Peyer's patch (tissue), 4 donors: ENCODE data around the gene F5. TPM values are rescaled to one million over a fixed set of nuclear protein-coding genes. Genes with fewer than 3 reads are reported as not detected.

ENCODE experiments used
- DNase-seq, 3 donors: peaks; one replicate each; pipeline ENCODE4 v3.0.0-alpha.2; 2017 to 2019
- H3K27ac ChIP-seq, 4 donors: fragments of 200-600 bp; sonication (generic); one replicate each; pipeline ENCODE4 v1.5.1; 2016 to 2019
- H3K27me3 ChIP-seq, 2 donors: fragments of 200-600 bp; sonication (generic); one replicate each; pipeline ENCODE4 v1.5.1; 2019
- H3K36me3 ChIP-seq, 3 donors: fragments of 200-600 bp; sonication (generic); one replicate each; pipeline ENCODE4 v1.5.1; 2016 to 2019
- H3K4me1 ChIP-seq, 4 donors: fragments of 200-600 bp; sonication (generic); one replicate each; pipeline ENCODE4 v1.5.1; 2016 to 2019
- H3K4me3 ChIP-seq, 4 donors: fragments of 200-600 bp; sonication (generic); 1 replicate in 3 of 4; 2 replicates in 1 of 4; pipeline ENCODE4 v1.5.1; 2016 to 2019; ENCODE audit warnings: mild to moderate bottlenecking in 1 of 4
- H3K9me3 ChIP-seq, 4 donors: fragments of 200-600 bp; sonication (generic); one replicate each; pipeline ENCODE4 v1.5.1; 2016 to 2019; ENCODE audit warnings: mild to moderate bottlenecking in 1 of 4
- CTCF ChIP-seq, 6 experiments: fragments of 450-650 bp in 4 of 6; fragments of 200-600 bp in 2 of 6; sonication (generic) in 1 of 6; IDR thresholded peaks; one replicate each; pipeline ENCODE4 v1.5.1; 2017 to 2019; ENCODE audit warnings: antibody characterized with exemption in 6 of 6, mild to moderate bottlenecking in 3 of 6, moderate library complexity in 1 of 6
- POLR2A ChIP-seq, 2 donors: fragments of 450-650 bp; IDR thresholded peaks; one replicate each; pipeline ENCODE4 v1.5.1; 2017; ENCODE audit warnings: antibody characterized with exemption in 2 of 2, mild to moderate bottlenecking in 2 of 2, moderate library complexity in 2 of 2
- total RNA-seq, 4 donors: library from RNA; depleted of rRNA; stranded (reverse); fragments of >200 nt; gene quantifications; one replicate each; pipeline ENCODE4 v1.1.0, GENCODE V29; 2016

F5 gene
- total RNA-seq, 4 donors from 2014 or later, result 0.18 to 0.80 (median 0.28) TPM; not detected in 1

- no peaks in the 10 kb centered on the region for H3K9me3 ChIP-seq
- peaks cover 0 to 3% (median 0%) of the 10 kb centered on the region in 4 donors for H3K4me1 ChIP-seq
- TF ChIP-seq POLR2A (IDR thresholded peaks at IDR 0.05), result no peak
- no peak for TF ChIP-seq CTCF (IDR thresholded peaks at IDR 0.05)
- peak overlapping the region in 3 of 4 donors; percentile 19 to 28 (median 26) for H3K4me3 ChIP-seq
- H3K27me3 ChIP-seq, result no peaks in the 10 kb centered on the region
- peak overlapping the region in 1 of 4 donors; percentile 1 for H3K27ac ChIP-seq
- no peaks in the 10 kb centered on the region for H3K36me3 ChIP-seq
- DNase-seq, result no peak
Measured at GRCh38 chr1:169586067-169586394, 250 bp downstream of the F5 start.

GRCh38 chr1:169585181-169585580, 1.1 kb downstream of the F5 start:
- no peak overlapping the region for H3K27ac ChIP-seq
- no peaks in the 10 kb centered on the region for H3K9me3 ChIP-seq
- peaks cover 0 to 3% (median 0%) of the 10 kb centered on the region in 4 donors for H3K4me1 ChIP-seq
- no peak overlapping the region for H3K4me3 ChIP-seq
- no peaks in the 10 kb centered on the region for H3K36me3 ChIP-seq
- no peaks in the 10 kb centered on the region for H3K27me3 ChIP-seq
- TF ChIP-seq POLR2A (IDR thresholded peaks at IDR 0.05) (no peak), CTCF (IDR thresholded peaks at IDR 0.05) (no peak)
- no peak for DNase-seq

- no peak overlapping the region for H3K4me3 ChIP-seq
- DNase-seq, result no peak
- H3K27me3 ChIP-seq, result no peaks in the 10 kb centered on the region
- TF ChIP-seq CTCF (IDR thresholded peaks at IDR 0.05) (no peak), POLR2A (IDR thresholded peaks at IDR 0.05) (no peak)
- H3K36me3 ChIP-seq, result no peaks in the 10 kb centered on the region
- no peaks in the 10 kb centered on the region for H3K9me3 ChIP-seq
- no peak overlapping the region for H3K27ac ChIP-seq
- peaks cover 0 to 3% (median 0%) of the 10 kb centered on the region in 4 donors for H3K4me1 ChIP-seq
Measured at GRCh38 chr1:169584483-169585144, 1.7 kb downstream of the F5 start.

GRCh38 chr1:169577981-169578738, 8.1 kb downstream of the F5 start:
- Histone ChIP-seq H3K27ac (no peak overlapping the region), H3K27me3 (no peaks in the 10 kb centered on the region), H3K4me3 (no peak overlapping the region), H3K4me1 (no peaks in the 10 kb centered on the region), H3K9me3 (no peaks in the 10 kb centered on the region), H3K36me3 (no peaks in the 10 kb centered on the region)
- no peak for DNase-seq
- TF ChIP-seq POLR2A (IDR thresholded peaks at IDR 0.05), result no peak
- no peak for TF ChIP-seq CTCF (IDR thresholded peaks at IDR 0.05)

GRCh38 chr1:169576935-169577331, 9.3 kb downstream of the F5 start:
- no peak for TF ChIP-seq POLR2A (IDR thresholded peaks at IDR 0.05)
- no peak for TF ChIP-seq CTCF (IDR thresholded peaks at IDR 0.05)
- Histone ChIP-seq H3K27me3 (no peaks in the 10 kb centered on the region), H3K9me3 (no peaks in the 10 kb centered on the region), H3K36me3 (no peaks in the 10 kb centered on the region), H3K4me3 (no peak overlapping the region), H3K4me1 (no peaks in the 10 kb centered on the region), H3K27ac (no peak overlapping the region)
- DNase-seq, result no peak
